ENCODE results near the gene CCL17.
A peak's percentile ranks its signal among the peaks of the same experiment; 100 is the strongest.

The CCL17 gene

GRCh38 chr16:57401943-57402640, 2.5 kb upstream of the CCL17 start:
- DNase-seq (ENCODE audit: low read depth in 2 of 2) = no peak
- no peak overlapping the region for H3K4me3 ChIP-seq (replicated peaks in 1 of 2; ENCODE audit: low read depth in 2 of 2, low read length in 2 of 2)
- TF ChIP-seq CTCF (IDR thresholded peaks at IDR 0.05; ENCODE audit: low read depth, low read length) = no peak

GRCh38 chr16:57405097-57405496, 530 bp downstream of the CCL17 start:
- H3K4me3 ChIP-seq (replicated peaks in 1 of 2; ENCODE audit: low read depth in 2 of 2, low read length in 2 of 2) = no peak overlapping the region
- no peak for DNase-seq (ENCODE audit: low read depth in 2 of 2)
- TF ChIP-seq CTCF (IDR thresholded peaks at IDR 0.05; ENCODE audit: low read depth, low read length) = no peak

GRCh38 chr16:57406881-57407280, 2.3 kb downstream of the CCL17 start:
- no peak for TF ChIP-seq CTCF (IDR thresholded peaks at IDR 0.05; ENCODE audit: low read depth, low read length)
- DNase-seq (ENCODE audit: low read depth in 2 of 2) = no peak

GRCh38 chr16:57407521-57408353, 3.2 kb downstream of the CCL17 start:
- H3K4me3 ChIP-seq (replicated peaks in 1 of 2; ENCODE audit: low read depth in 2 of 2, low read length in 2 of 2) = no peak overlapping the region
- no peak for DNase-seq (ENCODE audit: low read depth in 2 of 2)
- no peak for TF ChIP-seq CTCF (IDR thresholded peaks at IDR 0.05; ENCODE audit: low read depth, low read length)

More at GRCh38 chr16:57406881-57407280, 2.3 kb downstream of the CCL17 start:
- H3K4me3 ChIP-seq (replicated peaks in 1 of 2; ENCODE audit: low read depth in 2 of 2, low read length in 2 of 2) = no peak overlapping the region

GRCh38 chr16:57409065-57409464, 4.5 kb downstream of the CCL17 start:
- no peak overlapping the region for H3K4me3 ChIP-seq (replicated peaks in 1 of 2; ENCODE audit: low read depth in 2 of 2, low read length in 2 of 2)
- TF ChIP-seq CTCF (IDR thresholded peaks at IDR 0.05; ENCODE audit: low read depth, low read length) = no peak
- no peak for DNase-seq (ENCODE audit: low read depth in 2 of 2)

- no peak for TF ChIP-seq CTCF (IDR thresholded peaks at IDR 0.05; ENCODE audit: low read depth, low read length)
- no peak overlapping the region for H3K4me3 ChIP-seq (replicated peaks in 1 of 2; ENCODE audit: low read depth in 2 of 2, low read length in 2 of 2)
- DNase-seq (ENCODE audit: low read depth in 2 of 2) = peak in 1 of 2 donors; percentile 13
Measured at GRCh38 chr16:57409870-57410587, 5.5 kb downstream of the CCL17 start.

All from cardiac fibroblast (primary cell).